Measurements from ENCODE around the gene OVAAL.

DNA sequence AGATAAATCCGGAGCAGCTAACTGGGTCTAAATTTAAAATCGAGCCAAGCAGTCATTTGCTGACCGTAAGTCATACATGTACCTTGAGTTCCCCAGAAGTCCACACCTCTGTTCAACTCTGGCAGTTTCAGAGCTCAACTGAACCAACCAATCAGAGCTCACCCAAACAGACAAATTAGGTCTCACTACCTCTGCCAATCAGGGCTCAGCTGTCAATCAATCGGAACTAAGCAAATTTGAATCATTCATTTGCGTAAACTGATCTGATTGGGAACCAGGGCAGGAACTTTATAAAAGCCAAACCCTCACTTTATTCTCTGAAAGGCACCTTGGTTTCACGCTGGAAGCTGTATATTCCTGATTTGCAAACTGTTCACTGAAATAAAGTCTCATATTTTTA lies 45.2 kb upstream of the OVAAL start:
- TF ChIP-seq, protein P1, sequence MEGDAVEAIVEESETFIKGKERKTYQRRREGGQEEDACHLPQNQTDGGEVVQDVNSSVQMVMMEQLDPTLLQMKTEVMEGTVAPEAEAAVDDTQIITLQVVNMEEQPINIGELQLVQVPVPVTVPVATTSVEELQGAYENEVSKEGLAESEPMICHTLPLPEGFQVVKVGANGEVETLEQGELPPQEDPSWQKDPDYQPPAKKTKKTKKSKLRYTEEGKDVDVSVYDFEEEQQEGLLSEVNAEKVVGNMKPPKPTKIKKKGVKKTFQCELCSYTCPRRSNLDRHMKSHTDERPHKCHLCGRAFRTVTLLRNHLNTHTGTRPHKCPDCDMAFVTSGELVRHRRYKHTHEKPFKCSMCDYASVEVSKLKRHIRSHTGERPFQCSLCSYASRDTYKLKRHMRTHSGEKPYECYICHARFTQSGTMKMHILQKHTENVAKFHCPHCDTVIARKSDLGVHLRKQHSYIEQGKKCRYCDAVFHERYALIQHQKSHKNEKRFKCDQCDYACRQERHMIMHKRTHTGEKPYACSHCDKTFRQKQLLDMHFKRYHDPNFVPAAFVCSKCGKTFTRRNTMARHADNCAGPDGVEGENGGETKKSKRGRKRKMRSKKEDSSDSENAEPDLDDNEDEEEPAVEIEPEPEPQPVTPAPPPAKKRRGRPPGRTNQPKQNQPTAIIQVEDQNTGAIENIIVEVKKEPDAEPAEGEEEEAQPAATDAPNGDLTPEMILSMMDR (IDR thresholded peaks at IDR 0.05; ENCODE audit: insufficient read depth, low read length, poor library complexity, severe bottlenecking) = no peak
- TF ChIP-seq EZH2phosphoT487 (conservative IDR thresholded peaks at IDR 0.05; ENCODE audit: low read length) = no peak

Measured in SU-DHL-6 (cell line).